ENCODE data around the gene PCLAF.
A peak's percentile ranks its signal among the peaks of the same experiment; 100 is the strongest.
"Not testable (repeated sequence)": the region's sequence is repeated elsewhere in the genome, so short reads cannot be mapped to it uniquely, and the experiment has no call there.

The PCLAF gene

GRCh38 chr15:64361259-64361658 lies 20.0 kb downstream of the PCLAF start:
- DNase-seq (ENCODE audit: low read depth), result no peak

GRCh38 chr15:64356710-64357040 lies 24.6 kb downstream of the PCLAF start:
- DNase-seq (ENCODE audit: low read depth), result no peak

GRCh38 chr15:64355944-64356709 lies 25.1 kb downstream of the PCLAF start, which contains the start of gene CSNK1G1:
Gene CSNK1G1, minus strand, starts transcription at chr15:64356173. Its CDS starts 55,674 bp downstream, at chr15:64300499.
- DNase-seq (ENCODE audit: low read depth), result peak; percentile 92

- DNase-seq (ENCODE audit: low read depth), result peak; percentile 56
Observed at GRCh38 chr15:64355348-64355943, 25.8 kb downstream of the PCLAF start.

GRCh38 chr15:64354688-64355344 lies 26.4 kb downstream of the PCLAF start:
- DNase-seq (ENCODE audit: low read depth), result no peak

- no peak for DNase-seq (ENCODE audit: low read depth)
Observed at GRCh38 chr15:64351265-64351664, 30.0 kb downstream of the PCLAF start.

- DNase-seq (ENCODE audit: low read depth), result no peak
Observed at GRCh38 chr15:64349375-64349774, 31.9 kb downstream of the PCLAF start.

GRCh38 chr15:64348455-64348854 lies 32.8 kb downstream of the PCLAF start:
- no peak for DNase-seq (ENCODE audit: low read depth)

GRCh38 chr15:64346242-64346641 lies 35.0 kb downstream of the PCLAF start:
- DNase-seq (ENCODE audit: low read depth), result not testable (repeated sequence)

GRCh38 chr15:64344651-64345294 lies 36.5 kb downstream of the PCLAF start:
- DNase-seq (ENCODE audit: low read depth), result no peak

GRCh38 chr15:64343841-64344240 lies 37.4 kb downstream of the PCLAF start:
- DNase-seq (ENCODE audit: low read depth), result no peak

- DNase-seq (ENCODE audit: low read depth), result no peak
Observed at GRCh38 chr15:64343222-64343621, 38.0 kb downstream of the PCLAF start.

- no peak for DNase-seq (ENCODE audit: low read depth)
Observed at GRCh38 chr15:64341961-64342360, 39.3 kb downstream of the PCLAF start.

GRCh38 chr15:64340355-64340754 lies 40.9 kb downstream of the PCLAF start:
- DNase-seq (ENCODE audit: low read depth), result no peak

- DNase-seq (ENCODE audit: low read depth), result no peak
Observed at GRCh38 chr15:64337761-64338160, 43.5 kb downstream of the PCLAF start.

- DNase-seq (ENCODE audit: low read depth), result peak; percentile 19
Observed at GRCh38 chr15:64333986-64334929, 47.0 kb downstream of the PCLAF start.

- DNase-seq (ENCODE audit: low read depth), result no peak
Observed at GRCh38 chr15:64333516-64333915, 47.7 kb downstream of the PCLAF start.

GRCh38 chr15:64331668-64332067 lies 49.6 kb downstream of the PCLAF start:
- not testable (repeated sequence) for DNase-seq (ENCODE audit: low read depth)

- not testable (repeated sequence) for DNase-seq (ENCODE audit: low read depth)
Observed at GRCh38 chr15:64326975-64327374, 54.3 kb downstream of the PCLAF start.

- DNase-seq (ENCODE audit: low read depth), result not testable (repeated sequence)
Observed at GRCh38 chr15:64326458-64326857, 54.8 kb downstream of the PCLAF start.

GRCh38 chr15:64324165-64324877 lies 56.9 kb downstream of the PCLAF start:
- no peak for DNase-seq (ENCODE audit: low read depth)

Data from stimulated activated CD4-positive, alpha-beta T cell treated with anti-CD3 and anti-CD28 coated beads, Interleukin-2, amount 100 ng/mL, for 4 hours (primary cell).